HCT116 (cell line): Measurements from ENCODE around the gene KRT26.

Source experiments
- CEBPB ChIP-seq: IDR thresholded peaks from 2 replicates; pipeline ENCODE4 v1.6.1; 2012; ENCODE audit warnings: low read depth
- ELF1 ChIP-seq: IDR thresholded peaks from 2 replicates; pipeline ENCODE4 v1.6.1; 2012; ENCODE audit warnings: low read depth, borderline replicate concordance
- EZH2 ChIP-seq: fragments of 200-600 bp; sonication (generic); IDR thresholded peaks from 2 replicates; pipeline ENCODE4 v1.6.1; 2017; ENCODE audit warnings: antibody characterized with exemption, mixed run types
- FOSL1 ChIP-seq: IDR thresholded peaks from 2 replicates; pipeline ENCODE4 v1.6.1; 2012; ENCODE audit warnings: low read depth
- POLR2A ChIP-seq: IDR thresholded peaks from 2 replicates; pipeline ENCODE4 v1.7.0; 2011; ENCODE audit warnings: borderline replicate concordance; ENCODE audit not compliant: insufficient read depth, insufficient read length; ENCODE audit errors: extremely low read depth
- RAD21 ChIP-seq: IDR thresholded peaks from 2 replicates; pipeline ENCODE4 v1.6.1; 2012; ENCODE audit warnings: low read depth, mild to moderate bottlenecking
- SIN3A ChIP-seq: IDR thresholded peaks from 2 replicates; pipeline ENCODE4 v1.6.1; 2012; ENCODE audit warnings: low read depth
- SP1 ChIP-seq: IDR thresholded peaks from 2 replicates; pipeline ENCODE4 v1.6.1; 2012; ENCODE audit warnings: low read depth
- TF ChIP-seq, protein P1 (sequence below), 3 experiments: fragments of 200-600 bp in 1 of 3; sonication (generic) in 1 of 3; IDR thresholded peaks in 2 of 3; conservative IDR thresholded peaks in 1 of 3; 2 replicates each; pipeline ENCODE4 v1.5.1; 2012 to 2017; ENCODE audit warnings: low read depth in 2 of 3, low read length in 2 of 3, antibody characterized with exemption in 1 of 3, borderline replicate concordance in 1 of 3, control low read depth in 1 of 3, mild to moderate bottlenecking in 1 of 3, mixed read lengths in 1 of 3, mixed run types in 1 of 3, moderate library complexity in 1 of 3; ENCODE audit not compliant: insufficient read depth in 1 of 3
- TF ChIP-seq, protein P2 (sequence below): IDR thresholded peaks from 2 replicates; pipeline ENCODE4 v1.6.1; 2012
- TF ChIP-seq, protein P3 (sequence below): IDR thresholded peaks from 2 replicates; pipeline ENCODE4 v1.6.1; 2012; ENCODE audit warnings: low read depth

DNA sequence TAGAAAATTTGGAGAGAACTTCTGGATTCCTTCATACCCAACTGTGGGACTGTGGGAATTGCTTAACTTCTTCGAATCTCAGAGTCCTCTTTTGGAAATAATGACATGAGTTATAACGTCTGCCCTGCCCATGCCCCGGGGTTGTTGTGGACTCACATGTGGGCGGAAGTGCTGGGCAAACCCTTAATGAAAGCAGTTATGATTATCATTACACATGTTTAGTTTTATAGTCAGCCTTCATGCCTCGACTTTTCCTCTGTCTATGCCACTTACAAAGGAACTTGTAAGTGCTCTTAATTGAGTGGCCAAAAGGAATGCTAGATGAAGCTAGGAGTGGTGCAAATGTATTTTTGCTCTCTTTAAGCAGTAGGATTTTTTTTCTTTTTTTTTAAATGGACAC is 6.5 kb upstream of the KRT26 start:
- TF ChIP-seq, protein P1, sequence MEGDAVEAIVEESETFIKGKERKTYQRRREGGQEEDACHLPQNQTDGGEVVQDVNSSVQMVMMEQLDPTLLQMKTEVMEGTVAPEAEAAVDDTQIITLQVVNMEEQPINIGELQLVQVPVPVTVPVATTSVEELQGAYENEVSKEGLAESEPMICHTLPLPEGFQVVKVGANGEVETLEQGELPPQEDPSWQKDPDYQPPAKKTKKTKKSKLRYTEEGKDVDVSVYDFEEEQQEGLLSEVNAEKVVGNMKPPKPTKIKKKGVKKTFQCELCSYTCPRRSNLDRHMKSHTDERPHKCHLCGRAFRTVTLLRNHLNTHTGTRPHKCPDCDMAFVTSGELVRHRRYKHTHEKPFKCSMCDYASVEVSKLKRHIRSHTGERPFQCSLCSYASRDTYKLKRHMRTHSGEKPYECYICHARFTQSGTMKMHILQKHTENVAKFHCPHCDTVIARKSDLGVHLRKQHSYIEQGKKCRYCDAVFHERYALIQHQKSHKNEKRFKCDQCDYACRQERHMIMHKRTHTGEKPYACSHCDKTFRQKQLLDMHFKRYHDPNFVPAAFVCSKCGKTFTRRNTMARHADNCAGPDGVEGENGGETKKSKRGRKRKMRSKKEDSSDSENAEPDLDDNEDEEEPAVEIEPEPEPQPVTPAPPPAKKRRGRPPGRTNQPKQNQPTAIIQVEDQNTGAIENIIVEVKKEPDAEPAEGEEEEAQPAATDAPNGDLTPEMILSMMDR (IDR thresholded peaks at IDR 0.05 in 2 of 3, conservative IDR thresholded peaks at IDR 0.05 in 1 of 3; ENCODE audit: borderline replicate concordance in 1 of 3, insufficient read depth in 1 of 3, low read depth in 2 of 3, low read length in 2 of 3), result no peak
- no peak for TF ChIP-seq EZH2
- TF ChIP-seq, protein P2, sequence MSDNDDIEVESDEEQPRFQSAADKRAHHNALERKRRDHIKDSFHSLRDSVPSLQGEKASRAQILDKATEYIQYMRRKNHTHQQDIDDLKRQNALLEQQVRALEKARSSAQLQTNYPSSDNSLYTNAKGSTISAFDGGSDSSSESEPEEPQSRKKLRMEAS, result no peak
- no peak for TF ChIP-seq CEBPB
- TF ChIP-seq POLR2A, result no peak
- TF ChIP-seq SIN3A, result no peak
- no peak for TF ChIP-seq ELF1
- TF ChIP-seq RAD21, result no peak
- no peak for TF ChIP-seq FOSL1
- TF ChIP-seq SP1, result no peak
- TF ChIP-seq, protein P3, sequence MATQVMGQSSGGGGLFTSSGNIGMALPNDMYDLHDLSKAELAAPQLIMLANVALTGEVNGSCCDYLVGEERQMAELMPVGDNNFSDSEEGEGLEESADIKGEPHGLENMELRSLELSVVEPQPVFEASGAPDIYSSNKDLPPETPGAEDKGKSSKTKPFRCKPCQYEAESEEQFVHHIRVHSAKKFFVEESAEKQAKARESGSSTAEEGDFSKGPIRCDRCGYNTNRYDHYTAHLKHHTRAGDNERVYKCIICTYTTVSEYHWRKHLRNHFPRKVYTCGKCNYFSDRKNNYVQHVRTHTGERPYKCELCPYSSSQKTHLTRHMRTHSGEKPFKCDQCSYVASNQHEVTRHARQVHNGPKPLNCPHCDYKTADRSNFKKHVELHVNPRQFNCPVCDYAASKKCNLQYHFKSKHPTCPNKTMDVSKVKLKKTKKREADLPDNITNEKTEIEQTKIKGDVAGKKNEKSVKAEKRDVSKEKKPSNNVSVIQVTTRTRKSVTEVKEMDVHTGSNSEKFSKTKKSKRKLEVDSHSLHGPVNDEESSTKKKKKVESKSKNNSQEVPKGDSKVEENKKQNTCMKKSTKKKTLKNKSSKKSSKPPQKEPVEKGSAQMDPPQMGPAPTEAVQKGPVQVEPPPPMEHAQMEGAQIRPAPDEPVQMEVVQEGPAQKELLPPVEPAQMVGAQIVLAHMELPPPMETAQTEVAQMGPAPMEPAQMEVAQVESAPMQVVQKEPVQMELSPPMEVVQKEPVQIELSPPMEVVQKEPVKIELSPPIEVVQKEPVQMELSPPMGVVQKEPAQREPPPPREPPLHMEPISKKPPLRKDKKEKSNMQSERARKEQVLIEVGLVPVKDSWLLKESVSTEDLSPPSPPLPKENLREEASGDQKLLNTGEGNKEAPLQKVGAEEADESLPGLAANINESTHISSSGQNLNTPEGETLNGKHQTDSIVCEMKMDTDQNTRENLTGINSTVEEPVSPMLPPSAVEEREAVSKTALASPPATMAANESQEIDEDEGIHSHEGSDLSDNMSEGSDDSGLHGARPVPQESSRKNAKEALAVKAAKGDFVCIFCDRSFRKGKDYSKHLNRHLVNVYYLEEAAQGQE, result no peak
